OCI-LY3 (cell line): ENCODE measurements around the gene KCNAB3.

Source experiments
- CTCF ChIP-seq: fragments of 200-600, 300-600 bp; sonication (generic); IDR thresholded peaks from 2 replicates; pipeline ENCODE4 v1.5.1; 2014; ENCODE audit warnings: antibody characterized with exemption, low read length, low read depth
- EZH2phosphoT487 ChIP-seq: fragments of 200-600 bp; shearing (Covaris generic); IDR thresholded peaks from 2 replicates; pipeline ENCODE4 v1.6.1; 2018; ENCODE audit warnings: antibody characterized with exemption, mixed run types, low read depth

GRCh38 chr17:7911116-7911515 is 18.5 kb downstream of the KCNAB3 start:
- no peak for TF ChIP-seq EZH2phosphoT487
- TF ChIP-seq CTCF, result no peak
